Measurements from ENCODE around the gene C11orf86.

DNA sequence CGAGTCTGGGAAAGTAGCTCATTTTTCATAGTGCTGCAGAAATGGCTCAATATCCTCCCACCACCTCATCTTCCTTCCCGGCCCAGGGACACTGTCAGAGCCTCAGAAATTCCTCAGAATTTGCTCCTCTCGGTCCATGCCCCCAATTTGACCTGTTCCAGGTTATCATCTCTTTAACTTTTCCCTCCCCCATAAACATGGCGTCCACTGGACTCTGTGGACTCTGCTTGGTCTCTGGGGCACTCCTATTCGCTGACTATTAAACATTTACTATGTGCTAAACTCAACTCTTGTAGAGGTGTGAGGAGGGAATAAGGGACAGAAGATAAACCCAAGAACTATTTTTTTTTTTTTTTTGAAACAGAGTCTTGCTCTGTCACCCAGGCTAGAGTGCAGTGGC lies 8.8 kb upstream of the C11orf86 start:
- TF ChIP-seq EZH2 (IDR thresholded peaks at IDR 0.05) (no peak), POLR2AphosphoS5 (IDR thresholded peaks at IDR 0.05; ENCODE audit: borderline replicate concordance, low read depth, low read length) (no peak)

Measured in SK-N-MC (cell line).